Esophagus muscularis mucosa (tissue), 4 donors: ENCODE data around the gene CD37.
A peak's percentile ranks its signal among the peaks of the same experiment; 100 is the strongest.

Experiments used
- CTCF ChIP-seq, 3 experiments: fragments of 200-600 bp in 2 of 3; fragments of 450-650 bp in 1 of 3; sonication (generic) in 2 of 3; IDR thresholded peaks; one replicate each; pipeline ENCODE4 v1.5.1; 2017 to 2019; ENCODE audit warnings: antibody characterized with exemption in 3 of 3, mild to moderate bottlenecking in 2 of 3, moderate library complexity in 1 of 3
- EP300 ChIP-seq: sonication (generic); formaldehyde crosslinking; IDR thresholded peaks from one replicate; pipeline ENCODE4 v1.6.1; 2017; ENCODE audit warnings: antibody characterized with exemption
- POLR2A ChIP-seq: fragments of 450-650 bp; IDR thresholded peaks from one replicate; pipeline ENCODE4 v1.6.1; 2017; ENCODE audit warnings: antibody characterized with exemption, moderate library complexity, mild to moderate bottlenecking, low read depth
- POLR2AphosphoS5 ChIP-seq, 2 donors: sonication (generic); formaldehyde crosslinking; IDR thresholded peaks; one replicate each; pipeline ENCODE4 v1.6.1; 2017; ENCODE audit warnings: antibody characterized with exemption in 2 of 2

GRCh38 chr19:49347835-49348234, 12.6 kb downstream of the CD37 start:
- TF ChIP-seq CTCF (IDR thresholded peaks at IDR 0.05) (peak in 1 of 3 experiments; percentile 13), POLR2A (no peak), POLR2AphosphoS5 (IDR thresholded peaks at IDR 0.05) (no peak), EP300 (no peak)
